HCT116 (cell line): ENCODE measurements around the gene AGGF1.

Experiments
- CEBPB ChIP-seq: IDR thresholded peaks from 2 replicates; pipeline ENCODE4 v1.6.1; 2012; ENCODE audit warnings: low read depth
- CTCF ChIP-seq, 3 experiments: fragments of 200-600 bp in 1 of 3; sonication (generic) in 1 of 3; IDR thresholded peaks in 2 of 3; conservative IDR thresholded peaks in 1 of 3; 2 replicates each; pipeline ENCODE4 v1.5.1; 2012 to 2017; ENCODE audit warnings: low read depth in 2 of 3, low read length in 2 of 3, antibody characterized with exemption in 1 of 3, borderline replicate concordance in 1 of 3, control low read depth in 1 of 3, mild to moderate bottlenecking in 1 of 3, mixed read lengths in 1 of 3, mixed run types in 1 of 3, moderate library complexity in 1 of 3; ENCODE audit not compliant: insufficient read depth in 1 of 3
- EGR1 ChIP-seq: IDR thresholded peaks from 2 replicates; pipeline ENCODE4 v1.6.1; 2012; ENCODE audit warnings: low read depth
- EZH2 ChIP-seq: fragments of 200-600 bp; sonication (generic); IDR thresholded peaks from 2 replicates; pipeline ENCODE4 v1.6.1; 2017; ENCODE audit warnings: antibody characterized with exemption, mixed run types
- EZH2phosphoT487 ChIP-seq: fragments of 200-600 bp; IDR thresholded peaks from 2 replicates; pipeline ENCODE4 v1.6.1; 2018; ENCODE audit warnings: antibody characterized with exemption, borderline replicate concordance
- JUND ChIP-seq: IDR thresholded peaks from 2 replicates; pipeline ENCODE4 v1.6.1; 2012
- MAX ChIP-seq: IDR thresholded peaks from 2 replicates; pipeline ENCODE4 v1.6.1; 2012
- POLR2A ChIP-seq: IDR thresholded peaks from 2 replicates; pipeline ENCODE4 v1.7.0; 2011; ENCODE audit warnings: borderline replicate concordance; ENCODE audit not compliant: insufficient read depth, insufficient read length; ENCODE audit errors: extremely low read depth
- POLR2AphosphoS5 ChIP-seq: IDR thresholded peaks from 2 replicates; pipeline ENCODE4 v1.6.1; 2011; ENCODE audit warnings: mild to moderate bottlenecking, low read depth, low read length, moderate library complexity
- ZFX ChIP-seq: fragments of 450-650 bp; IDR thresholded peaks from 2 replicates; pipeline ENCODE4 v1.6.1; 2017
- ZNF274 ChIP-seq: fragments of 200-500 bp; sonication (Bioruptor generic); IDR thresholded peaks from 2 replicates; pipeline ENCODE4 v1.6.1; 2014; ENCODE audit warnings: mild to moderate bottlenecking, low read depth, low read length, inconsistent platforms

- TF ChIP-seq CTCF (IDR thresholded peaks at IDR 0.05 in 2 of 3, conservative IDR thresholded peaks at IDR 0.05 in 1 of 3; ENCODE audit: borderline replicate concordance in 1 of 3, insufficient read depth in 1 of 3, low read depth in 2 of 3, low read length in 2 of 3), result no peak
- no peak for TF ChIP-seq POLR2A
- no peak for TF ChIP-seq EGR1
- TF ChIP-seq EZH2, result no peak
- no peak for TF ChIP-seq MAX
- no peak for TF ChIP-seq POLR2AphosphoS5
- TF ChIP-seq ZFX, result no peak
- no peak for TF ChIP-seq EZH2phosphoT487
- TF ChIP-seq JUND, result no peak
- TF ChIP-seq CEBPB, result no peak
- TF ChIP-seq ZNF274, result no peak
These were observed 5.7 kb upstream of the AGGF1 start for GRCh38 chr5:77024490-77024889.
